ENCODE data around the gene DOCK1.
"Not testable (repeated sequence)": the region's sequence is repeated elsewhere in the genome, so short reads cannot be mapped to it uniquely, and the experiment has no call there.

Gene DOCK1

DNA sequence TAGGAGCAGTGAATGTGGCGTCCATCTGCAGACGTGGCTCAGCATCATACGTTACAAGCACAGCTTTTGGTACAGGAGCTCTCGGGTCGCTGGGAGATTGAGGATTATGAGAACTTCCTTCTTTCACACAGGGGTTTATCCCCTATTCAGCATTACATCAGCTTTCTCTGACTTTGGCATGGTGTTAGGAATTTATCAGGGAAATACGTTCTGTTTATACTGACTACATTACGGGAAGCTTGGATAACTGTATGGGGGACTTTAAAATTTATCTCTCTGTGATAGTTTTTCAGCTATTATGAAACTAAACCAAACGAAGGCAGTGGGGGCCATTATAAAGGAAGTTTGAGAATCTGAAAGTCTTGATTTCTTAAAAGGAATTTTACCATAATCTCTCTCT lies 401.3 kb downstream of the DOCK1 start:
- no peak overlapping the region for H3K18ac ChIP-seq (ENCODE audit: low read length)
- no peak overlapping the region for H3K23ac ChIP-seq (ENCODE audit: low read depth, low read length, poor library complexity)
- H2AK5ac ChIP-seq (ENCODE audit: low read depth, low read length) = no peak overlapping the region
- no peak overlapping the region for H3K27ac ChIP-seq (replicated peaks; ENCODE audit: low read length)
- H2BK15ac ChIP-seq (ENCODE audit: low read length) = no peak overlapping the region
- WGBS, 2 donors (ENCODE audit: extremely low coverage in 2 of 2, insufficient read length in 2 of 2, insufficient replicate concordance in 1 of 2) = no CpG with 5 or more reads among the region's 8 CpGs
- no peak for DNase-seq (ENCODE audit: low spot score)
- no peaks in the 10 kb centered on the region for H3K9me3 ChIP-seq (replicated peaks in 1 of 2; ENCODE audit: control insufficient read depth in 2 of 2, insufficient read depth in 1 of 2, low read depth in 1 of 2, low read length in 2 of 2)
- H2BK120ac ChIP-seq (ENCODE audit: low read depth, low read length) = no peak overlapping the region
- no peak overlapping the region for H3K9ac ChIP-seq (ENCODE audit: low read depth, low read length, poor library complexity)
- H2BK12ac ChIP-seq (ENCODE audit: low read length) = no peak overlapping the region
- H3K36me3 ChIP-seq (replicated peaks in 1 of 2; ENCODE audit: control insufficient read depth in 2 of 2, insufficient read depth in 2 of 2, low read length in 2 of 2) = no peaks in the 10 kb centered on the region
- H3K4ac ChIP-seq (ENCODE audit: low read length) = no peak overlapping the region
- H4K91ac ChIP-seq (ENCODE audit: low read depth, low read length, poor library complexity) = no peak overlapping the region
- no peak overlapping the region for H3K14ac ChIP-seq (ENCODE audit: low read length)
- H3K79me1 ChIP-seq (ENCODE audit: low read depth, low read length) = no peaks in the 10 kb centered on the region
- H4K8ac ChIP-seq (ENCODE audit: low read depth, low read length) = no peak overlapping the region
- no peak overlapping the region for H2AFZ ChIP-seq (ENCODE audit: low read length)
- H3K4me2 ChIP-seq (ENCODE audit: insufficient read depth, low read length, poor library complexity, severe bottlenecking) = no peak overlapping the region
- H3K4me3 ChIP-seq (ENCODE audit: low read length in 2 of 2) = no peak overlapping the region
- peaks cover 2 to 12% of the 10 kb centered on the region in 2 donors for H3K4me1 ChIP-seq (ENCODE audit: control insufficient read depth in 2 of 2, insufficient read depth in 1 of 2, low read depth in 1 of 2, low read length in 2 of 2)
- H3K27me3 ChIP-seq (ENCODE audit: control insufficient read depth in 3 of 3, insufficient read depth in 3 of 3, low read depth in 1 of 3, low read length in 3 of 3) = no peaks in the 10 kb centered on the region
- H2BK5ac ChIP-seq (ENCODE audit: low read length) = no peak overlapping the region

DNA sequence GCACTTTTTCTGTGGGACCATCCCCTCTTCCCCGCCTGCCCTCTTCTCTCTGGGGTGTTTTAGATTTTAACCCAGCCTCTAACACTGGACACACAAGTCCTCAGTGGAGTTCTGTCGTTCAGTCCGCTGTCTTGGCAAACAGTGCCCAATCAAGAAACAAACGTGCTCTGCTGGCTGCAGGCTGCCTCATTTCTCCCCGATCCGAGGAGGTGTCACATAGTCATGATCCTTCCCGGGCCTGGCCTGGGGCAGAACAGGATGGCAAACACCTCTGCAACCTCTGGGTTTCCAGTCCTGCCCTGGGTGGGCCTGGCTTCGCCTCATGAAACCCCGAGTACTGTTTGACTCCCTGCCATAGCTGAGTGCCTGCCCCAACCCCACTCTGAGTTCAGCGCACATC lies 402.1 kb downstream of the DOCK1 start:
- peak overlapping the region; percentile 30 for H2BK5ac ChIP-seq (ENCODE audit: low read length)
- no peaks in the 10 kb centered on the region for H3K27me3 ChIP-seq (ENCODE audit: control insufficient read depth in 3 of 3, insufficient read depth in 3 of 3, low read depth in 1 of 3, low read length in 3 of 3)
- H3K27ac ChIP-seq (replicated peaks; ENCODE audit: low read length) = no peak overlapping the region
- DNase-seq (ENCODE audit: low spot score) = no peak
- no peak overlapping the region for H3K14ac ChIP-seq (ENCODE audit: low read length)
- H3K4ac ChIP-seq (ENCODE audit: low read length) = no peak overlapping the region
- H2AFZ ChIP-seq (ENCODE audit: low read length) = no peak overlapping the region
- no peak overlapping the region for H3K9ac ChIP-seq (ENCODE audit: low read depth, low read length, poor library complexity)
- no peak overlapping the region for H4K91ac ChIP-seq (ENCODE audit: low read depth, low read length, poor library complexity)
- no peak overlapping the region for H3K4me3 ChIP-seq (ENCODE audit: low read length in 2 of 2)
- H3K18ac ChIP-seq (ENCODE audit: low read length) = no peak overlapping the region
- H4K8ac ChIP-seq (ENCODE audit: low read depth, low read length) = no peak overlapping the region
- H3K23ac ChIP-seq (ENCODE audit: low read depth, low read length, poor library complexity) = no peak overlapping the region
- H2BK15ac ChIP-seq (ENCODE audit: low read length) = no peak overlapping the region
- no CpG with 5 or more reads among the region's 10 CpGs for WGBS, 2 donors (ENCODE audit: extremely low coverage in 2 of 2, insufficient read length in 2 of 2, insufficient replicate concordance in 1 of 2)
- H3K9me3 ChIP-seq (replicated peaks in 1 of 2; ENCODE audit: control insufficient read depth in 2 of 2, insufficient read depth in 1 of 2, low read depth in 1 of 2, low read length in 2 of 2) = no peaks in the 10 kb centered on the region
- no peak overlapping the region for H2BK12ac ChIP-seq (ENCODE audit: low read length)
- no peaks in the 10 kb centered on the region for H3K36me3 ChIP-seq (replicated peaks in 1 of 2; ENCODE audit: control insufficient read depth in 2 of 2, insufficient read depth in 2 of 2, low read length in 2 of 2)
- H3K4me2 ChIP-seq (ENCODE audit: insufficient read depth, low read length, poor library complexity, severe bottlenecking) = no peak overlapping the region
- no peaks in the 10 kb centered on the region for H3K79me1 ChIP-seq (ENCODE audit: low read depth, low read length)
- no peak overlapping the region for H2AK5ac ChIP-seq (ENCODE audit: low read depth, low read length)
- no peak overlapping the region for H2BK120ac ChIP-seq (ENCODE audit: low read depth, low read length)
- peaks cover 0 to 7% of the 10 kb centered on the region in 2 donors for H3K4me1 ChIP-seq (ENCODE audit: control insufficient read depth in 2 of 2, insufficient read depth in 1 of 2, low read depth in 1 of 2, low read length in 2 of 2)

DNA sequence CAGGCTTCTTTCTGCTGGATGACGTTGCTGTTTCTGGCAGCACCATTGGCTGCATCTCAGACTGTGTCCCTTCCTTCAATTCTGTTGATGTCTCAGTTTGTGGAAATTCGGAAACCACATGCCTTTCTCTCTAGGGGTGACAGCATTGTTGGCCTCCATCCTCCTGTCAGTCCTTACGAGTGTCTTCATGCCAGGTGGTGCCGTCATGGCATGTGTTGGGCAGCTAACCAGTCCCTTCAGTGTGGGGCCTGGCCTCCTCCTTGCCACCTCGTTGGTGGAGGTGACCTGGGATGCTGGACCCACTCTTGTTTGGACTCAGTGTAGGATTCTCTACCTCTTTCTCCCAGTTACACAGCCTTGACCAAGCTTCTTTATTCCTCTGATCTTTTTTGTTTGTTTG lies 402.8 kb downstream of the DOCK1 start:
- Histone ChIP-seq H3K27me3 (ENCODE audit: control insufficient read depth in 3 of 3, insufficient read depth in 3 of 3, low read depth in 1 of 3, low read length in 3 of 3) (no peaks in the 10 kb centered on the region), H3K36me3 (replicated peaks in 1 of 2; ENCODE audit: control insufficient read depth in 2 of 2, insufficient read depth in 2 of 2, low read length in 2 of 2) (no peaks in the 10 kb centered on the region), H2BK5ac (ENCODE audit: low read length) (no peak overlapping the region), H3K4me2 (ENCODE audit: insufficient read depth, low read length, poor library complexity, severe bottlenecking) (no peak overlapping the region), H4K8ac (ENCODE audit: low read depth, low read length) (no peak overlapping the region), H2BK12ac (ENCODE audit: low read length) (no peak overlapping the region), H3K9me3 (replicated peaks in 1 of 2; ENCODE audit: control insufficient read depth in 2 of 2, insufficient read depth in 1 of 2, low read depth in 1 of 2, low read length in 2 of 2) (no peaks in the 10 kb centered on the region), H3K4me1 (ENCODE audit: control insufficient read depth in 2 of 2, insufficient read depth in 1 of 2, low read depth in 1 of 2, low read length in 2 of 2) (peaks cover under 1 to 1% of the 10 kb centered on the region in 2 donors), H3K18ac (ENCODE audit: low read length) (no peak overlapping the region), H2BK120ac (ENCODE audit: low read depth, low read length) (no peak overlapping the region), H3K9ac (ENCODE audit: low read depth, low read length, poor library complexity) (no peak overlapping the region), H3K14ac (ENCODE audit: low read length) (no peak overlapping the region), H4K91ac (ENCODE audit: low read depth, low read length, poor library complexity) (no peak overlapping the region), H2AFZ (ENCODE audit: low read length) (no peak overlapping the region), H3K27ac (replicated peaks; ENCODE audit: low read length) (no peak overlapping the region), H3K4ac (ENCODE audit: low read length) (no peak overlapping the region), H3K23ac (ENCODE audit: low read depth, low read length, poor library complexity) (no peak overlapping the region), H3K4me3 (ENCODE audit: low read length in 2 of 2) (no peak overlapping the region), H2AK5ac (ENCODE audit: low read depth, low read length) (no peak overlapping the region), H3K79me1 (ENCODE audit: low read depth, low read length) (peaks cover under 1% of the 10 kb centered on the region), H2BK15ac (ENCODE audit: low read length) (no peak overlapping the region)
- DNase-seq (ENCODE audit: low spot score) = no peak
- no CpG with 5 or more reads among the region's 5 CpGs for WGBS, 2 donors (ENCODE audit: extremely low coverage in 2 of 2, insufficient read length in 2 of 2, insufficient replicate concordance in 1 of 2)

DNA sequence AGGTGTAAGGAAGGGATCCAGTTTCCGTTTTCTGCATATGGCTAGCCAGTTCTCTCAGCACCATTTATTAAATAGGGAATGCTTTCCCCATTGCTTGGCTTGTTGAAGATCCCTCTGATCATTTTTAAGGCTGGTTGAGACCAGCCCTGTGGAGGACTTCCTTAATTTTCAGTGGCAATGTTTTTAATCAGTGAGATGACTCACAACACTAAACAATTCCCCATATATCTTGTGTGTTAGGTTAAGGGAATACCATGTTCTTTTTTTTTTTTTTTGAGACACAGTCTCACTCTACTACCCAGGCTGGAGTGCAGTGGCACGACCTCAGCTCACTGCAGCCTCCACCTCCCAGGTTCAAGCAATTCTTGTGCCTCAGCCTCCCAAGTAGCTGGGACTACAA lies 404.4 kb downstream of the DOCK1 start:
- not testable (repeated sequence) for H2BK12ac ChIP-seq (ENCODE audit: low read length); DNase-seq (ENCODE audit: low spot score); H2BK15ac ChIP-seq (ENCODE audit: low read length); H3K4ac ChIP-seq (ENCODE audit: low read length); H3K4me1 ChIP-seq (ENCODE audit: control insufficient read depth in 2 of 2, insufficient read depth in 1 of 2, low read depth in 1 of 2, low read length in 2 of 2); H3K23ac ChIP-seq (ENCODE audit: low read depth, low read length, poor library complexity); H3K4me3 ChIP-seq (ENCODE audit: low read length in 2 of 2); H3K14ac ChIP-seq (ENCODE audit: low read length); H2AFZ ChIP-seq (ENCODE audit: low read length); H4K8ac ChIP-seq (ENCODE audit: low read depth, low read length); H3K79me1 ChIP-seq (ENCODE audit: low read depth, low read length); H3K27me3 ChIP-seq (ENCODE audit: control insufficient read depth in 3 of 3, insufficient read depth in 3 of 3, low read depth in 1 of 3, low read length in 3 of 3); H2BK120ac ChIP-seq (ENCODE audit: low read depth, low read length); H2AK5ac ChIP-seq (ENCODE audit: low read depth, low read length); H4K91ac ChIP-seq (ENCODE audit: low read depth, low read length, poor library complexity); H3K9me3 ChIP-seq (replicated peaks in 1 of 2; ENCODE audit: control insufficient read depth in 2 of 2, insufficient read depth in 1 of 2, low read depth in 1 of 2, low read length in 2 of 2); H3K9ac ChIP-seq (ENCODE audit: low read depth, low read length, poor library complexity); H2BK5ac ChIP-seq (ENCODE audit: low read length); H3K27ac ChIP-seq (replicated peaks; ENCODE audit: low read length); H3K36me3 ChIP-seq (replicated peaks in 1 of 2; ENCODE audit: control insufficient read depth in 2 of 2, insufficient read depth in 2 of 2, low read length in 2 of 2); H3K4me2 ChIP-seq (ENCODE audit: insufficient read depth, low read length, poor library complexity, severe bottlenecking); H3K18ac ChIP-seq (ENCODE audit: low read length)
- no CpG with 5 or more reads among the region's 2 CpGs for WGBS, 2 donors (ENCODE audit: extremely low coverage in 2 of 2, insufficient read length in 2 of 2, insufficient replicate concordance in 1 of 2)

All from neuronal stem cell (in vitro differentiated cells).